Measurements from ENCODE around the gene TM9SF3. TPM values are rescaled to one million over a fixed set of nuclear protein-coding genes. Genes with fewer than 3 reads are reported as not detected.

The TM9SF3 gene
- total and polyA plus RNA-seq, 2 donors (not counting 1 experiment from before 2014, with no cell fraction given) = 6.9 to 63.4 TPM

DNA sequence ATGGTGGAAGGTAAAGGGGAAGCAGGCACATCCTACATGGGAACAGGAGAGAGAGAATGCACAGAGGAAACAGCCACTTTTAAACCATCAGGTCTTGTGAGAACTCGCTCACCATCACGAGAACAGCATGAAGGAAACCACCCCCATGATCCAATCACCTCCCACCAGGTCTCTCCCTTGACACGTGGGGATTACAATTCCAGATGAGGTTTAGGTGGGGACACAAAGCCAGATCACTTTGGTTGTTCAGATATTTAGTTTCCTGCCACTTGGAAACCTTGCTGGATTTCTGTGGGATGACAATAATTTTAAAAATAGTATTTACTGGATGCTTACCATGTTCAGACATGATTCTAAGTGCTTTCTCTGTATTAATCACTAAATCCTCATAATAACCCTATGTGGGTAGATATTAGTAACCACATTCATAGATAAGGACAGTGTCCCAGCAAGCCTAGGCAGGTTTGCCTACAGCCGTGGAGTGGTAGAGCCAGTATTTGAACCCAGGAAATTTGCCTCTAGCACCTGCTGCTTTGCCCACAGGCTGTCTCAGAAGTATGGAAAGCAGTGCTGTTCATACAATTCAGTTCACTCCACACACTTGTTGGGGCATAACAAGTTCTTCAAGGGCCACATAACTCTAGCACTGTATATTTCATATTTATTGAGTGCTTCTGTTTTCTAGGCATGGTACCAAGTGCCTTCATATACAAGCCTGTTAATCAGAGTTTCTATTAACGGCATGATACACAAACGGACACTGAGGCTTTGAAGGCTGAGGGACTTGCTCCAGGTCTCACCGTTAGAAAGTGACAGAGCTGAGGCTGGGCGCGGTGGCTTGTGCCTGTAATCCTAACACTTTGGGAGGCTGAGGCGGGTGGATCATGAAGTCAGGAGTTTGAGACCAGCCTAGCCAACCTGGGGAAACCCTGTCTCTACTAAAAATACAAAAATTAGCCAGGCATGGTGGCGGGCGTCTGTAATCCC, 81.4 kb downstream of the TM9SF3 start:
- CTCF ChIA-PET = no interaction called here
- peaks cover 8% of the 10 kb centered on the region for H3K27me3 Mint-ChIP-seq
- H3K4me2 ChIP-seq (replicated peaks; ENCODE audit: low read depth, low read length, poor library complexity, severe bottlenecking) = no peak overlapping the region

More for the DNA sequence above, 81.4 kb downstream of the TM9SF3 start:
- POLR2A ChIA-PET = no interaction called here
- 89% methylated on average over 5 of the region's 12 CpGs for WGBS (ENCODE audit: insufficient coverage)
- Mint-ChIP-seq H3K27ac (no peak overlapping the region), H3K4me3 (no peak overlapping the region), H3K4me1 (no peaks in the 10 kb centered on the region), H3K9me3 (ENCODE audit: insufficient read depth) (no peaks in the 10 kb centered on the region)
- no peaks in the 10 kb centered on the region for H4K20me1 ChIP-seq (ENCODE audit: control insufficient read depth, insufficient read depth, low read length, poor library complexity, severe bottlenecking)
- no peaks in the 10 kb centered on the region for H3K36me3 ChIP-seq (replicated peaks in 1 of 2; ENCODE audit: control extremely low read depth in 1 of 2, control insufficient read depth in 1 of 2, extremely low read depth in 1 of 2, insufficient read depth in 2 of 2, low read length in 1 of 2)
- no peak overlapping the region for H3K9ac ChIP-seq (ENCODE audit: low read length)
- no peak overlapping the region for H3K4me3 ChIP-seq (ENCODE audit: control extremely low read depth in 1 of 5, extremely low read depth in 1 of 5, insufficient read depth in 1 of 5, low read depth in 2 of 5, low read length in 4 of 5)
- no peaks in the 10 kb centered on the region for H3K79me2 ChIP-seq (ENCODE audit: control insufficient read depth, insufficient read depth, low read length)
- no peaks in the 10 kb centered on the region for H3K4me1 ChIP-seq (ENCODE audit: control insufficient read depth in 2 of 2, insufficient read depth in 2 of 2, low read length in 2 of 2)
- no peak for TF ChIP-seq EZH2 (IDR thresholded peaks at IDR 0.05; ENCODE audit: borderline replicate concordance, insufficient read depth, low read depth, low read length, poor library complexity, severe bottlenecking)
- TF ChIP-seq, protein P1, sequence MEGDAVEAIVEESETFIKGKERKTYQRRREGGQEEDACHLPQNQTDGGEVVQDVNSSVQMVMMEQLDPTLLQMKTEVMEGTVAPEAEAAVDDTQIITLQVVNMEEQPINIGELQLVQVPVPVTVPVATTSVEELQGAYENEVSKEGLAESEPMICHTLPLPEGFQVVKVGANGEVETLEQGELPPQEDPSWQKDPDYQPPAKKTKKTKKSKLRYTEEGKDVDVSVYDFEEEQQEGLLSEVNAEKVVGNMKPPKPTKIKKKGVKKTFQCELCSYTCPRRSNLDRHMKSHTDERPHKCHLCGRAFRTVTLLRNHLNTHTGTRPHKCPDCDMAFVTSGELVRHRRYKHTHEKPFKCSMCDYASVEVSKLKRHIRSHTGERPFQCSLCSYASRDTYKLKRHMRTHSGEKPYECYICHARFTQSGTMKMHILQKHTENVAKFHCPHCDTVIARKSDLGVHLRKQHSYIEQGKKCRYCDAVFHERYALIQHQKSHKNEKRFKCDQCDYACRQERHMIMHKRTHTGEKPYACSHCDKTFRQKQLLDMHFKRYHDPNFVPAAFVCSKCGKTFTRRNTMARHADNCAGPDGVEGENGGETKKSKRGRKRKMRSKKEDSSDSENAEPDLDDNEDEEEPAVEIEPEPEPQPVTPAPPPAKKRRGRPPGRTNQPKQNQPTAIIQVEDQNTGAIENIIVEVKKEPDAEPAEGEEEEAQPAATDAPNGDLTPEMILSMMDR (IDR thresholded peaks at IDR 0.05) = no peak
- H2AFZ ChIP-seq (ENCODE audit: insufficient read depth, low read depth, low read length, poor library complexity, severe bottlenecking) = no peak overlapping the region
- ATAC-seq (ENCODE audit: low read depth) (no peak), DNase-seq (no peak)
- intact Hi-C loops (cut with micrococcal nuclease) = no loop called here
- H3K27me3 ChIP-seq (replicated peaks in 1 of 4; ENCODE audit: control extremely low read depth in 1 of 4, control insufficient read depth in 3 of 4, insufficient read depth in 4 of 4, low read length in 3 of 4) = peaks cover 0 to 8% (median 2%) of the 10 kb centered on the region in 4 experiments
- H3K27ac ChIP-seq (ENCODE audit: low read length in 2 of 2) = no peak overlapping the region
- no peaks in the 10 kb centered on the region for H3K9me3 ChIP-seq (ENCODE audit: control extremely low read depth in 1 of 3, control insufficient read depth in 2 of 3, insufficient read depth in 1 of 3, low read length in 2 of 3)
